GM21390 (cell line): ENCODE measurements around the gene SUCNR1.
"Not testable (repeated sequence)": the region's sequence is repeated elsewhere in the genome, so short reads cannot be mapped to it uniquely, and the experiment has no call there.

Source experiments
- ATAC-seq: cut with Tn5 transposase; IDR thresholded peaks from one replicate; pipeline ENCODE4 v1.9.1; 2021; ENCODE audit not compliant: unreplicated experiment

Gene SUCNR1, protein sequence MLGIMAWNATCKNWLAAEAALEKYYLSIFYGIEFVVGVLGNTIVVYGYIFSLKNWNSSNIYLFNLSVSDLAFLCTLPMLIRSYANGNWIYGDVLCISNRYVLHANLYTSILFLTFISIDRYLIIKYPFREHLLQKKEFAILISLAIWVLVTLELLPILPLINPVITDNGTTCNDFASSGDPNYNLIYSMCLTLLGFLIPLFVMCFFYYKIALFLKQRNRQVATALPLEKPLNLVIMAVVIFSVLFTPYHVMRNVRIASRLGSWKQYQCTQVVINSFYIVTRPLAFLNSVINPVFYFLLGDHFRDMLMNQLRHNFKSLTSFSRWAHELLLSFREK

GRCh38 chr3:151873398-151873797, at the start of gene SUCNR1:
SUCNR1 (plus strand) TSS chr3:151873643; CDS start chr3:151879893, 6,250 bp downstream.
- no peak for ATAC-seq

DNA sequence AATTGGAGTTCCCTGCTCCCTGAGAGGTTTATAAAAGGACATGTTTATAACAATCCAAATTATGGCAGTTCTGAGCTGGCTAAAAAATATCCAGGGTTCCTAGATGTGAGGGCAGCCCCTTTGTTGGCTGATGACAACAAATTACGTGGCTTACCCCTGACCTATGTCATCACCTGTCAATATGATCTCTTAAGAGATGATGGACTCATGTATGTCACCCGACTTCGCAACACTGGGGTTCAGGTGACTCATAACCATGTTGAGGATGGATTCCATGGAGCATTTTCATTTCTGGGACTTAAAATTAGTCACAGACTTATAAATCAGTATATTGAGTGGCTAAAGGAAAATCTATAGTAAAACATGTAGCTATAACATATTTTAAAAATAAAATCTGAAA, 45.6 kb upstream of the SUCNR1 start:
- ATAC-seq = no peak

- no peak for ATAC-seq
Measured at GRCh38 chr3:151835751-151836525, 37.5 kb upstream of the SUCNR1 start.

- no peak for ATAC-seq
Measured at GRCh38 chr3:151837057-151837456, 36.4 kb upstream of the SUCNR1 start.

DNA sequence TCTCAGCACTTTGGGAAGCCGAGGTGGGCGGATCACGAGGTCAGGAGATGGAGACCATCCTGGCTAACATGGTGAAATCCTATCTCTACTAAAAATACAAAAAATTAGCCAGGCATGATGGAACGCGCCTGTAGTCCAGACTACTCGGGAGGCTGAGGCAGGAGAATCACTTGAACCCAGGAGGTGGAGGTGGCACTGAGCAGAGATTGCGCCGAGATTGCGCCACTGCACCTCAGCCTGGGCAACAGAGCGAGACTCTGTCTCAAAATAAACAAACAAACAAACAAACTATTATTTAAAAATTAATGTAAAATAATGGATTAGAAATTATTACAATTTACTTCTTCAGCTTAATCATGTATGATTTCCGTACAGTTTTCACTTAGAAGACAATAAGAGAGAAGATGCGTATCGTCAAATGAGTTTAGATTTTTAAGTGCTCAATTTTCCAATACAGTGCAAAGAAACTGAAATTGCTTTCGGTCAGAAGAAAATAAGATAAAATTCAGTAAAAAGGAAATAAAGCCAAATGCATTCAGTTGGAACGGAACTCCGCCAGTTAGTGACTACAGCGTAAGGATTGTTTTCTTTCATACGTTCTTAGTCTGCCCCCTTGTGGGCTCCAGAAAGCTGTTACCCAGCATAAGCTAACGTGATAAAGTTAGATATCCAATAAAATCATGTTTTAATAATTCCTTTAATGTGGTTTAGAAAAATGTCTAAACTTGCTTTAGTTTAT, 34.7 kb upstream of the SUCNR1 start:
- peak; percentile 64 for ATAC-seq

- no peak for ATAC-seq
Measured at GRCh38 chr3:151839313-151839631, 34.2 kb upstream of the SUCNR1 start.

- no peak for ATAC-seq
Measured at GRCh38 chr3:151841801-151842200, 31.6 kb upstream of the SUCNR1 start.

GRCh38 chr3:151843275-151843674, 30.2 kb upstream of the SUCNR1 start:
- ATAC-seq = no peak

DNA sequence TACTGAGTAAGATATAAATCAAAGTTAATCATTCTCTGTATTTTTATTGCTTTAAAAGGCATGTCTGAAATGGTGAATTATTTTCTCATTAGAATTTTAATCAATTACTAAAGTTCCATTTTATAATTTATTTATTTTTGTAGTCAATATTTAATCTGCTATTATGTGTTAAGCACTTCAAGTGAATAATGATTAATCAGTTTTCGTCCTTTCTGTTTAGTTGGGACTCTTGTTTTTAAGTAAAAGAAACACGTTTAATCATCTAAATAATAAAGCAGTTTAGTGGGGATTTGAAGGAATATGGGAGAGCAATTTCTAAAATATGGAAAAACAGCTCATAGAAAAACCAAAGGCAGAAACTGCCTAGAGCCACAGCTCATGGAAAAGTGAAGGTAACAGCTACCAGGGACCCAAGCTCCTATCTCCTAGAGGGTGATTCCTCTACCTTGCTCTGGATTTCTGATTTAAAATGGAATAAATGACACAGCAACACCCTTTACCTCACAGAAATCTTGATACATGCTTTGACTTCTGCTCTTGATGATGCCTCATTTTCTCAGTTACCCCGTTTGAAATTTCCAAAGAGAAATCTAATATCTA, 28.0 kb upstream of the SUCNR1 start:
- ATAC-seq = no peak

- not testable (repeated sequence) for ATAC-seq
Measured at GRCh38 chr3:151850065-151850464, 23.4 kb upstream of the SUCNR1 start.

DNA sequence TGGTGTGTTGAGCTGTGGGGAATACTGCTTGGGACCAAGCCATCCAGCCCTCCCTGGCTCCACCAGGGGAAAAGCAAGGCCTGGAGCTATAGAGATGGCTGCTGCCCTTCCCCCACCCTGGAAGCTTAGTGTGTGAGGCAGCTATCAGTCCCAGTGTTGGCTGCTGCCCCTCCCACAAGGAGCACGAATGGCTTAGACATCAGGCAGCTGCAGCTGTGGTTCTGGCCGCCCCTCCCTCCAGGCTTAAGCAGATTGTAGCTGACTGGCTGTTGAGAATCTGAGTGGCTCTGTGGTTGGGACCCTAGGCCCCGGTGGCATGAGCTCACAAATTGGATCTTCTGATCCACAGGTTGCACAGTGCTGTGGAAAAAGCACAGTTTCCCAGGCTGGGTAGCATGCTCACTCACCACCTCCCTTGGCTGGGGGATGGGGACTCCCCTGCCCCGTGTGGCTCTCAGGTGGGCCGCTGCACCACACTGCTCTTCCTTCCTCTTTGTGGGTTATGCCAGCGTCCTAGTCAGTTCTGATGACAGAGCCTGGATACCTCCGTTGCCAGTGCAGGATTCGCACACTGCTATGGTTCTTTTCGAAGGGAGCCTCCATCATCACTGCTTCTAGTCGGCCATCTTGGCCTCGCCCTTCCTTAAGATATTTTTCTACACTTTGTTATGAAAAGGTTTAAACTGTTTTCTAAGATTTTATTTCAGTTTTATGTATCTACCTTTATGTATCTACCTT, 21.2 kb upstream of the SUCNR1 start:
- ATAC-seq = no peak

GRCh38 chr3:151856118-151856517, 17.3 kb upstream of the SUCNR1 start:
- ATAC-seq = no peak

- ATAC-seq = no peak
Measured at GRCh38 chr3:151856641-151857040, 16.8 kb upstream of the SUCNR1 start.

DNA sequence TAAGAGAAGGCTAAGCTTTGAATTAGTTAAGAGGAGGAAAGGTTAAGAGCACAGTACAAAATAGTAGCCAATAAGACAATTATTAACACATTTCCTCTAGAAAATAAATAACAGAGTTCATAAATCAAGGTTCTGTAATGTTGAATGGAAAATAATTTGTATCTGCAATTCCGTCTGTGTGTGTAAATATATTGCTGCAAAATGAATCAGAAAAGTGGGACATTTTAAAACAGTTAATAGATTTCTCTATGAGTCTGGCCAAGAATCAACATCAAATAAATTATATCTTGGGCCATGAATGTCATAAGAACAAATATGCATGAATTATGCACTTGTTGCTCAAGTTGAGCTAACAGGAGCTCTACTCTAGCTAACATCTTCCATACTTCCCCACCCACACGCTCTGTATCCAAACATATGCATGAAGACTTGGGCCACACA, 14.2 kb upstream of the SUCNR1 start:
- ATAC-seq = no peak

GRCh38 chr3:151859905-151860304, 13.5 kb upstream of the SUCNR1 start:
- ATAC-seq = no peak

DNA sequence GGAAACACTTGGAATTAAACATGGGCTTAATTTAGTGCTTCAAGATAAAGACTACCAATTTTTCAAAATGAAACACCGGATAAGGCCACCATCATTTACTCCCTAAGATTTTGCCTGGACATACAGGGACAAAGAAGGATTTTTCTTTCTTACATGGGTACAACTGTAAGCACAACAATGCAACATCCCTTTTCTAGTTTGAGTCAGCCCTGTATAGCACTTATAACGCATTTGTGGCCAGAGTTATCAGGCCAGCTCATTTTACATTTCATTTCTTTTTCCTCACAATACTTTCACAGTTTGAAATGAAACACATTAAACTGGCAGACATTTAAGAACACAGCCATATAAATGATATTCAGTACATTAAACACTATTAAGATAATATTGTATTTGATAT, 9.8 kb upstream of the SUCNR1 start:
- no peak for ATAC-seq

- ATAC-seq = no peak
Measured at GRCh38 chr3:151864423-151865101, 8.9 kb upstream of the SUCNR1 start.

GRCh38 chr3:151866711-151867410, 6.6 kb upstream of the SUCNR1 start:
- no peak for ATAC-seq

DNA sequence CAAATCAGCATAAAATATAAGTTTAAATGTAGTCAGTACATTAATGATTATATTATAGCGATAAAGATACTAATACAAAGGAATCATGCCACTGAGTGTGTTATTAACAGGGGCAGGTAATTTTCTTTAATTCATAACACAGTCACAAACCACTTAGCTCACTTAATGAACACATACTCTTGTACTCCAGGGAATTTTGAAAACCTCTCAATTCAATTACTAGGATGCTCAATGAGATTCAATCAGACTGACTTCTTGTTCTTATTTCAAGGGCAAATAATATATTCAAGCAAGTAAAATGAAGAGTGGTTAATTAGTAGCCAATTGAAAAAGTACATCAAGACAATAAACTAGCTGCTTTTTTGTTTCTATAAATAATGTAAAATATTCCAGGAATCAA, 5.8 kb upstream of the SUCNR1 start:
- no peak for ATAC-seq

- no peak for ATAC-seq
Measured at GRCh38 chr3:151869181-151869580, 4.3 kb upstream of the SUCNR1 start.
